GM10266 (cell line): ENCODE data around the gene ELL2.
A peak's percentile ranks its signal among the peaks of the same experiment; 100 is the strongest.

Source experiments
- DNase-seq: peaks from one replicate; pipeline ENCODE4 v3.0.0; 2012; ENCODE audit errors: extremely low spot score
- CTCF ChIP-seq: IDR thresholded peaks from 2 replicates; pipeline ENCODE4 v1.5.1; 2012; ENCODE audit warnings: mild to moderate bottlenecking, low read depth; ENCODE audit not compliant: control insufficient read depth, insufficient read depth; ENCODE audit errors: missing control alignments

The ELL2 gene

DNA sequence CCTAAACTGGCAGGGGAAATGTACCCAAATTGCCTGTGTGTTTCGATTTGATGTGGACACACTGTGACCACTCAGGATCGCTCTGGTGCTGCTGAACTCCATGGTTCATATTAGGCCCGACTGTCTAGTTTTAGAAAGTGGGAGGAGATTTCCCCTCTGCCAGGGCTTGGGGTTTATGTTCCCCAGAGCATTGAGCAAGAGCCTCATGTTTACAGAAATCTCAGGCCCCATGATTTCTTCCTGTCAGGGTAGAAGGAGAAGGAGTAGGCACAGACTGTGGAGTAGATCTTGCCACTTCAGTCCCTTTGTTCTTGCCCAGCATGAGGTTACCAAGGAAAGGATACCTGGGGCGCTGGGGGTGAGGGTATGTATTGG lies 98.3 kb downstream of the ELL2 start:
- no peak for TF ChIP-seq CTCF
- no peak for DNase-seq

DNA sequence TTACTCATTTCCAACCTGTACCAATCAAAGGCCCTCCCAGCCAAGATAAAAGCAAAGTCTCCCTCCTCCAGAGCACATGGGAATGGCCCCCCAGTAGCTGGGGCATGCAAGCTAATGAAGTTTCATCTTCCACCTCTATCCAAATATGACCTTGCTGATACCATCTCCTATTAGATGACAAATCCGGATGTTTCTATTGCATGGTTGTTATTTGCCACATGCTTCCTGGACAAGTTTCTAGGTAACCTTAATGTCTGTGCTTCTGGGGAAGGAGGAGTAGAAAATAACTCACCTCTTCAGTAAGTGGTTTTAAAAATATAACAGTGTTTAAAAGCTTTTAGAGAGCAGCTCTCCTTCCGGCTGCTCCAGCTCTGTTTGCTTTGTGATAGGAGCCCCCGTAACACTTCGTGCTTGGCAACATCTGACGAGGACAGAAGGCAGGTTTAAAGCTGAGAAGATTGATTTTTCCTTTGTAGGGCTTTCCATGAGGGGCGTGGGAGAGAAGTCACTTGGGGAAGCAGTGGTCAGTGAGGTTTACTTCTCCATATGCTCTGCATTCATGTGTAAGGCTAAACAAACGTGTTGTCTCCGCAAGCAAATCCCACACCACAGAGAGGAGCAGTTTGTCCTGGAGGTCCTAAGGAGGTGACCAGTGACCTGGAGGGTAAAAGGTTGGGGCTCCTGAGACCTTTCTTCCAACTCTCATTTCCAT lies 98.8 kb downstream of the ELL2 start:
- no peak for DNase-seq
- no peak for TF ChIP-seq CTCF

GRCh38 chr5:95861864-95862561 lies 99.6 kb downstream of the ELL2 start:
- no peak for TF ChIP-seq CTCF
- DNase-seq, result no peak

- DNase-seq, result no peak
Observed at GRCh38 chr5:95861221-95861863, 100.3 kb downstream of the ELL2 start.

GRCh38 chr5:95859661-95860060 lies 102.0 kb downstream of the ELL2 start:
- no peak for TF ChIP-seq CTCF
- DNase-seq, result no peak

More at GRCh38 chr5:95861221-95861863, 100.3 kb downstream of the ELL2 start:
- no peak for TF ChIP-seq CTCF

GRCh38 chr5:95858661-95859595 lies 102.7 kb downstream of the ELL2 start:
- TF ChIP-seq CTCF, result peak; percentile 100
- DNase-seq, result peak; percentile 89
